Occipital lobe (tissue), 2 donors: Measurements from ENCODE around the gene FER. TPM values are rescaled to one million over a fixed set of nuclear protein-coding genes. Genes with fewer than 3 reads are reported as not detected.
"Not testable (repeated sequence)": the region's sequence is repeated elsewhere in the genome, so short reads cannot be mapped to it uniquely, and the experiment has no call there.

Experiments
- DNase-seq: peaks from one replicate; lab custom pipeline; 2025; lab: John Stamatoyannopoulos, UW
- total RNA-seq: library from RNA; depleted of rRNA; stranded (reverse); fragments of >200 nt; gene quantifications from one replicate; pipeline ENCODE4 v1.2.3, GENCODE V29; 2014

FER gene
- total RNA-seq, 1 donor from 2014 or later = 101 TPM

DNA sequence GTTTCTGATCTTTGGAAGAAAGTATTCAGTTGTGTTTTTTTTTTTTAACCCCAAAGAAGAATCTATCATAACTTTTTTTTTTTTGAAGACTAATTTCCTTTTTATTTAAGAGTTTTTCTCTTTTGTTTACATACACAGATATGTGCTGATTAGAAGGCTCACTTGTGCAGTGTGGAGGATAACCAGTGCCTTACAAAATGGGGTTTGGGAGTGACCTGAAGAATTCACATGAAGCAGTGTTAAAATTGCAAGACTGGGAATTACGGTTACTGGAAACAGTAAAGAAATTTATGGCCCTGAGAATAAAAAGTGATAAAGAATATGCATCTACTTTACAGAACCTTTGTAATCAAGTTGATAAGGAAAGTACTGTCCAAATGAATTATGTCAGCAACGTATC lies 50.3 kb downstream of the FER start:
- no peak for DNase-seq

DNA sequence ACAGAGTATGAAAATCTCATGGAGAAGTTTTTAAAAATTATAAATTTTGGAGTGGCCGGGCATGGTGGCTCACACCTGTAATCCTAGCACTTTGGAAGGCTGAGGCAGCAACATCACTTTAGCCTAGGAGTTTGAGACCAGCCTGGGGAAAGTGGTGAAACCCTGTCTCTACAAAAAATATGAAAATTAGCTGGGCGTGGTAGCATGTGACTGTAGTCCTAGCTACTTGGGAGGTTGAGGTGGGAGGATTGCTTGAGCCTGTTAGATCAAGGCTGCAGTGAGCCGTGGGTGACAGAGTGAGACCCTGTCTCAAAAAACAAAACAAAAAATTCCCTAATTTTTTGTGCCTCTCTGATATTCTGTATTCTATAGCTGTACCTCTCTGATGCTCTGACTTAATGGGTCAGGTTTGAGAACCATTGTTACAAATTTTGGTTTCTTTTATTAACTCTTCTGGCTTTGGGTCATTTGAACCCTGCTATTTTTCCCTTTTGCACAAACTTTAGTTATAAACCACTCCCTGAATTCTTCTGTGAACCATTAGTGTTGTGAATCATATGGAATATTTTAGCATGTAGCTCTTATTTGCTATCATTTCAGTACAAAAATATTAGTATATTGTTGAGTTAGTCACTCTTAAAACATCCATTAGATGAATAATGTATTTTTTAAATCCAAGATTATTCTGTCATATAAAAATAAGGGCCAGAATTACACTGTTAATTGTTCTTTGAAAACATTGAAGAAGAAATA lies 51.0 kb downstream of the FER start:
- no peak for DNase-seq

GRCh38 chr5:108801301-108801700 lies 53.6 kb downstream of the FER start:
- no peak for DNase-seq

DNA sequence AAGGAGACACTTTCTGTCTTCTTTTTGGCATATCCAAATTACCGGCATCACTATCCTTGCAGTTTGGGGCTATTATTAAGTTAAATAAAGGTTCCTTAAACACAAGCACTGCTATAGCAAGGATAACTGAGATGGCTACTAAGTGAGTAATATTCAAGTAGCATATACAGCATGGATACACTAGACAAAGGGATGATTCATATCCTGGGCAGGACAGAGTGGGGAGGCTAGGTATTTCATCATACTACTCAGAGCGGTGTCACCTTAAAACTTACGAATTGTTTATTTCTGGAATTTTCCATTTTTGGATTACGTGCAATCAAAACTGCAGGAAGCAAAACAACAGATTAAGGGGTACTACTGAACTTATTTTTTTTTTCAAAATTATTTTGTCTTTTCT lies 54.1 kb downstream of the FER start:
- DNase-seq = no peak

GRCh38 chr5:108810717-108811116 lies 63.0 kb downstream of the FER start:
- DNase-seq = no peak

DNA sequence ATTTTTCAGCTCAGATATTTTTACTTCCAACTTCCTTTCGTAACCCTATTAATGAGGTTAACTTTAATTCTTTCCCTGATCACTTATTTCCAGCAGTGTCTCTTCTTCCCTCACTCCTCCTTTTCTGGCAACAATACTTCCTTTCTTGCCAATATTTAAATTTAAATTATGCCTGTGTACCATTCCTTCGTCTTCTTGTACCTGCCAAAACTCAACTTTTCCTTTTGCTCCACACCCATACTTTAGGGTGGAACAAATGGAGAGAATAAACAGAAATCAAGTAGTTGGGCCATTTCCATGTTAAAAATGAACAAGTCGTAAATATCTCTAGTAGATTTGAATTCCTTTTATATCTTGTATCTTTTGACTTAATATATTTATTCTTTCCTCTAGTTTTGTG lies 66.0 kb downstream of the FER start:
- DNase-seq = no peak

GRCh38 chr5:108814551-108814950 lies 66.9 kb downstream of the FER start:
- no peak for DNase-seq

GRCh38 chr5:108818613-108819272 lies 71.0 kb downstream of the FER start:
- no peak for DNase-seq

GRCh38 chr5:108820983-108821382 lies 73.3 kb downstream of the FER start:
- DNase-seq = no peak

DNA sequence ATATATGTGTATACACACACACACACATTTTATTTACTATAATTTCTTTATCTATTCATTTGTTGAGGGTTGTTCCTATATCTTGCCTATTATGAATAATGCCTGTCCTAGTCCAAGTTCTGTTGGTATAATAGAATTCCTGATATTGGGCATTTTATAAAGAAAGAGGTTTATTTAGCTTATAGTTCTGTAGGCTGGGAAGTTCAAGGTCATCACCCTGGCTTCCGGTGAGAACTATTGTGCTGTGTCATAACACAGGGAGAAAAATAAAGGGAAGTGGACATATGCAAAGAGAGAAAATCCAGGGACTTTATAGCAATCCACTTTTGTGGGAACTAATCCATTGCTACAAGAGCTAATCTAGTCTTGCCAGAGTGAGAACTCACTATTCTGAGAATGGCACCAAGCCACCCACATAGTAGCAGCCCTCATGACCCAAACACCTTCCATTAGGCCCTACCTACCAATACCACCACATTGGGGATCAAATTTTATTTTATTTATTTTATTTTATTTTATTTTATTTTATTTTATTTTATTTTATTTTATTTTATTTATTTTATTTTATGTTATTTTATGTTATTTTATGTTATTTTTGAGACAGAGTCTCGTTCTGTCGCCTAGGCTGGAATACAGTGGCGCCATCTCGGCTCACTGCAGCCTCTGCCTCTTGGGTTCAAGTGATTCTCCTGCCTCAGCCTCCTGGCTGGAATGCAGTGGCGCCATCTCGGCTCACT lies 74.7 kb downstream of the FER start:
- DNase-seq = no peak

DNA sequence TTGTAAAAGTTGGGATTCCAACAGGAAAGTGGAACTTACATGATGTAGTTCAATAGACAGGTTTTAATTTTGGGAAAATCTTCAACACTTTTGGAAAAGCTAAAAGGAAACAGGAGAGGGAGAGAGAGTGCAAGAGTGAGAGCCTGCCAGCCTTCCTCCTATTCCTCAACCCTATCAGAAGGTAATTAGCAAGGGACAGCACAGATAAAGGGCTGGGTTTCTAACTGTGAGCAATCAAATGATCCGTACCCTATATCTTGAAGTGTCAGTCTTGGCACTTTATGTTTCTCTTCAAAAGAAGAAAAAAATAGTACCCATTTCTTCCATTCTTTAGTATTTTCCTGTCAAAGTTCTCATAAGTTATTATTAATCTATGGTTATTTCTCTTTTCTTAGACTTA lies 79.4 kb downstream of the FER start:
- DNase-seq = no peak

DNA sequence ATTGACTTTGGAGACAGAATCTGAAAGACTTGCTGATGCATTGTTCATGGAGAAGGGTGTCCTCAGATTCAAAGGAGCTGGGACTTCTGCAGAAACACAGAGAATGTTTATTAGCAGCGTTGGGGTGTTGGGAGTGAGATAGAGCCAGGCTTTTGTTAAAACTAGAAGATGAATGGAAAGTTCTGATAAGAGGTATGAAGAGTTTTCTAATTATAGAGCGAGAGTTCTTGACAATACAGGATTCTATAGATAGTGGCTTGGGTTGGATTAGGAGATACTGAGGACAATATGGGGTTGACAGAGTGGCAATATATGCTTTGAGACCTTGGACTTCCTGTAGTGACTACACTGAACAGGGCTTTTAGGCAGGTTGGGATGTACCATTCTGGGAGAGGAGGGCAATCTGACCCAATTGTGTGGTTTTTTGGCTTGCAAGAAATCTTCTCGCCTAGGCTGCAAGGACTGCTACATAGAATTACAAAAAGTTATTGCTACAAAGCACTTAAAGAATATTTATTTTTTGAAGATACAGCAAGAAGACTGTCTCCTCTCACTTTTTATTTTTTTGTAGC lies 83.1 kb downstream of the FER start:
- no peak for DNase-seq

GRCh38 chr5:108836492-108836891 lies 88.8 kb downstream of the FER start:
- no peak for DNase-seq

GRCh38 chr5:108842260-108842941 lies 94.7 kb downstream of the FER start:
- DNase-seq = not testable (repeated sequence)

DNA sequence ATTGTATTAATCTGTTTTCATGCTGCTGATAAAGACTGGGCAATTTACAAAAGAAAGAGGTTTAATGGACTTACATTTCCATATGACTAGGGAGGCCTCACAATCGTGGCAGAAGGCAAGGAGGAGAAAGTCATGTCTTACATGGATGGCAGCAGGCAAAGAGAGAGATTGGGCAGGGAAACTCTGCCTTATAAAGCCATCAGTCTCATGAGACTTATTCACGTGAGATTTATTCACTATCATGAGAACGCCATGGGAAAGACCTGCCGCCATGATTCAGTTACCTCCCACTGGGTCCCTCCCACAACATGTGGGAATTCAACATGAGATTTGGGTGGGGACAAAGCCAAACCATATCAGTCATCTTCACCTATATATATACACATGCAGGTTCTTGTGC lies 103.4 kb downstream of the FER start:
- not testable (repeated sequence) for DNase-seq

GRCh38 chr5:108857905-108858304 lies 110.2 kb downstream of the FER start:
- DNase-seq = no peak

GRCh38 chr5:108858959-108859358 lies 111.3 kb downstream of the FER start:
- no peak for DNase-seq

DNA sequence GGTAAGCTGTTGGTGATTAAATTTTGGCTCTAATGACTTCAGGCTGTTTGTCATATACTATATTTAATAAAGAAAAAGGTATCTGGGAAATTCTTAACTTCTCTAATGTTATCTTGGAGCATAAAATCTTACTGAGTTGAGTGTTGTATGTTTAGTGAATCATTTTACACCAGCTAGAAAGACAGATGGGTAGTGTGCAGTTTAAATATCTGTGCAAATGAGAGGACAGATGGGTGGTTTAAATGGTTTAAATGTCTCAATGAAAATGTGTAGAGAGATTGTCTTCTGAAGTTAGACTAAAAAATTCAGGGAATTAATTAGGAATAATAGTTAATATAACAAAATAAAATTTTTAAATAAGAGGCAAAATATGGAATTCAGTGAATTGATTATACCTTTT lies 114.5 kb downstream of the FER start:
- DNase-seq = no peak

DNA sequence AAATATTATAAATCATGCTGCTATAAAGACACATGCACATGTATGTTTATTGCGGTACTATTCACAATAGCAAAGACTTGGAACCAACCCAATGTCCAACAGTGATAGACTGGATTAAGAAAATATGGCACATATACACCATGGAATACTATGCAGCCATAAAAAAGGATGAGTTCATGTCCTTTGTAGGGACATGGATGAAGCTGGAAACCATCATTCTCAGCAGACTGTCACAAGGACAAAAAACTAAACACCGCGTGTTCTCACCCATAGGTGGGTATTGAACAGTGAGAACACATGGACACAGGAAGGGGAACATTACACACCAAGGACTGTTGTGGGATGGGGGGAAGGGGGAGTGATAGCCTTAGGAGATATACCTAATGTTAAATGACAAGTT lies 118.4 kb downstream of the FER start:
- not testable (repeated sequence) for DNase-seq

DNA sequence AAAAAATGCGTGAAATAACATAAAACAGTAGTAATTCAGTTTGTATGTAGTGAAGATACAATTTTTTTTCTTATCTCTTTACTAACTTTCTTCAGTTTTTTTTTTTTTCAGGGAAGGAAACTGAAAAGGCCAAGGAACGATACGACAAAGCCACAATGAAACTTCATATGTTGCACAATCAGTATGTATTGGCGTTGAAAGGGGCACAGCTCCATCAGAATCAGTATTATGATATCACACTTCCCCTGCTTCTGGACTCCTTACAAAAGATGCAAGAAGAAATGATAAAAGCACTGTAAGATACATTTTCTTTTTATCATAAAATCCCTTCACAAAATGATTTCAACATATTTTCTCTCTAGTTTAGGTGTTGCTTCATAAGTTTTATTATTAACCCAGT lies 120.0 kb downstream of the FER start:
- DNase-seq = no peak

GRCh38 chr5:108869066-108869465 lies 121.4 kb downstream of the FER start:
- DNase-seq = no peak

DNA sequence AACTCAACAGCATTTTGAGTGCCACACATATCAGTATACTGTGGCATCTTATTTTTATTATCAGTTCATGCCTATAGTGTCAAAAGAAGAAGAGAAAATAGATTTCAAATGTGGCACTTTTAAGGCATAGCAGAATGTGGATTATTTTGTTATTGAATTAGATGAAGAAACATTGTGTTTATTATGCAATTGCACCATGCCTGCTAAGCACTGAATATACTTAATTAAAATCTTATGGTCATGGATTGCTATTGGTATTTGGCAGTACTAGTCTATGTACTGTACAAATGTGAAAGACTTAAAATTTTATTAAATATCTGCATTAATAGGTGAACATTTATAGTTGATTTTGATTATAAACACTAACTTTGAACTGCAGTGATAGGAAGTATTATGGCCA lies 128.8 kb downstream of the FER start:
- no peak for DNase-seq
